Omental fat pad (tissue), 4 donors: Measurements from ENCODE around the gene RIMBP2. TPM values are rescaled to one million over a fixed set of nuclear protein-coding genes. Genes with fewer than 3 reads are reported as not detected.

Source experiments
- ATAC-seq: fragments of 150-250 bp; one replicate; pipeline ENCODE4 v1.9.1; 2016; ENCODE audit warnings: mild to moderate bottlenecking, moderate library complexity; ENCODE audit not compliant: low FRiP score
- DNase-seq: peaks from one replicate; pipeline ENCODE4 v3.0.0-alpha.2; 2019; ENCODE audit warnings: low spot score
- CTCF ChIP-seq, 3 donors: fragments of 450-650 bp; IDR thresholded peaks; one replicate each; pipeline ENCODE4 v1.5.1; 2016 to 2017; ENCODE audit warnings: antibody characterized with exemption in 3 of 3, mild to moderate bottlenecking in 3 of 3, moderate library complexity in 2 of 3
- total RNA-seq, 4 donors: library from RNA; depleted of rRNA; stranded (reverse); fragments of >200 nt; gene quantifications; one replicate each; pipeline ENCODE4 v1.1.0, GENCODE V29; 2016

Gene RIMBP2
- total RNA-seq, 4 donors from 2014 or later: 0.36 to 3.2 (median 1.6) TPM; not detected in 1

- DNase-seq (no peak), ATAC-seq (no peak)
- no peak for TF ChIP-seq CTCF (IDR thresholded peaks at IDR 0.05)
Measured at GRCh38 chr12:130369816-130370215, 346.3 kb downstream of the RIMBP2 start.

- no peak for TF ChIP-seq CTCF (IDR thresholded peaks at IDR 0.05)
- ATAC-seq: no peak
Measured at GRCh38 chr12:130367523-130367922, 348.6 kb downstream of the RIMBP2 start.

GRCh38 chr12:130367003-130367402 lies 349.1 kb downstream of the RIMBP2 start:
- DNase-seq (no peak), ATAC-seq (no peak)
- TF ChIP-seq CTCF (IDR thresholded peaks at IDR 0.05): no peak

More at GRCh38 chr12:130367523-130367922, 348.6 kb downstream of the RIMBP2 start:
- no peak for DNase-seq

- ATAC-seq: no peak
- no peak for DNase-seq
- no peak for TF ChIP-seq CTCF (IDR thresholded peaks at IDR 0.05)
Measured at GRCh38 chr12:130366159-130366558, 349.9 kb downstream of the RIMBP2 start.

GRCh38 chr12:130364578-130364977 lies 351.5 kb downstream of the RIMBP2 start:
- TF ChIP-seq CTCF (IDR thresholded peaks at IDR 0.05): no peak
- no peak for ATAC-seq
- no peak for DNase-seq

- DNase-seq: no peak
- TF ChIP-seq CTCF (IDR thresholded peaks at IDR 0.05): no peak
- no peak for ATAC-seq
Measured at GRCh38 chr12:130362060-130362459, 354.0 kb downstream of the RIMBP2 start.

- no peak for DNase-seq
- ATAC-seq: no peak
- no peak for TF ChIP-seq CTCF (IDR thresholded peaks at IDR 0.05)
Measured at GRCh38 chr12:130357729-130358330, 358.3 kb downstream of the RIMBP2 start.
